Endometrium (tissue), 2 donors: Measurements from ENCODE around the gene LAMTOR4.
"Not testable (repeated sequence)": the region's sequence is repeated elsewhere in the genome, so short reads cannot be mapped to it uniquely, and the experiment has no call there.

Experiments used
- FAIRE-seq: peaks from 2 replicates; lab custom pipeline; 2012; peaks lifted over from hg19 to GRCh38; lab: Jason Lieb, UNC
- donor health status: control.
- donor health status: control.

The LAMTOR4 gene

GRCh38 chr7:100171087-100171681 is 22.5 kb downstream of the LAMTOR4 start:
- no peak for FAIRE-seq

GRCh38 chr7:100171840-100172239 is 23.1 kb downstream of the LAMTOR4 start:
- FAIRE-seq = no peak

GRCh38 chr7:100173806-100174495 is 25.2 kb downstream of the LAMTOR4 start:
- no peak for FAIRE-seq

GRCh38 chr7:100174582-100174981 is 25.9 kb downstream of the LAMTOR4 start:
- FAIRE-seq = no peak

GRCh38 chr7:100175296-100175935 is 26.7 kb downstream of the LAMTOR4 start:
- FAIRE-seq = no peak

- FAIRE-seq = no peak
These were observed 27.7 kb downstream of the LAMTOR4 start for GRCh38 chr7:100176096-100177044.

- peak; percentile 85 for FAIRE-seq
These were observed 28.6 kb downstream of the LAMTOR4 start, which contains the start of the genes GPC2 and STAG3 for GRCh38 chr7:100177045-100178001. GPC2 (minus strand) TSS chr7:100177381; CDS start chr7:100177199, 182 bp downstream. STAG3 (plus strand) TSS chr7:100177918; CDS start chr7:100180557, 2,639 bp downstream.

- FAIRE-seq = not testable (repeated sequence)
These were observed 31.4 kb downstream of the LAMTOR4 start for GRCh38 chr7:100180084-100180483.

GRCh38 chr7:100182616-100183015 is 33.9 kb downstream of the LAMTOR4 start:
- not testable (repeated sequence) for FAIRE-seq

- FAIRE-seq = not testable (repeated sequence)
These were observed 34.4 kb downstream of the LAMTOR4 start for GRCh38 chr7:100183090-100183489.

- no peak for FAIRE-seq
These were observed 37.0 kb downstream of the LAMTOR4 start for GRCh38 chr7:100185726-100186125.

- FAIRE-seq = no peak
These were observed 40.3 kb downstream of the LAMTOR4 start for GRCh38 chr7:100189061-100189460.

- FAIRE-seq = no peak
These were observed 41.5 kb downstream of the LAMTOR4 start for GRCh38 chr7:100190048-100190711.

GRCh38 chr7:100191775-100192174 is 43.1 kb downstream of the LAMTOR4 start:
- FAIRE-seq = no peak

GRCh38 chr7:100192281-100192862 is 43.7 kb downstream of the LAMTOR4 start:
- not testable (repeated sequence) for FAIRE-seq

GRCh38 chr7:100192969-100193368 is 44.3 kb downstream of the LAMTOR4 start:
- FAIRE-seq = no peak

- no peak for FAIRE-seq
These were observed 46.5 kb downstream of the LAMTOR4 start for GRCh38 chr7:100195222-100195621.

- FAIRE-seq = not testable (repeated sequence)
These were observed 47.2 kb downstream of the LAMTOR4 start for GRCh38 chr7:100195901-100196322.

GRCh38 chr7:100198266-100198665 is 49.5 kb downstream of the LAMTOR4 start:
- no peak for FAIRE-seq

GRCh38 chr7:100200693-100201092 is 52.0 kb downstream of the LAMTOR4 start:
- FAIRE-seq = no peak
